Measurements from ENCODE around the gene THEM4.

DNA sequence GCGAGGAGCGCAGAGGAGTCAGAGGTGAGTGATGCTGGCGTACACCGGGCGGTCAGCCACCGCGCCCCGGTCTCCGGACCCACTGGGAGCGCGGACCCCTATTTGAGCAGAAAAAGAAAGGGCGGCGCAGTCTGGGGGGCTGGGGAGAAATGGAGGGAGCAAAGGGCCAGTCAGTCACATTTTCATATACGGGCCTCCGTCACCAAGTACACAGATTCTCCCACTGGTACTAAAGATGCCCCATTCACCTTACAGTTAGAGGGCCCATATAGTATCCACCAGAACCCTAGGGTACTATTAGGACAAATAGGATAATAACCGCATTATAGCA lies 70.3 kb downstream of the THEM4 start:
- TF ChIP-seq, protein P1, sequence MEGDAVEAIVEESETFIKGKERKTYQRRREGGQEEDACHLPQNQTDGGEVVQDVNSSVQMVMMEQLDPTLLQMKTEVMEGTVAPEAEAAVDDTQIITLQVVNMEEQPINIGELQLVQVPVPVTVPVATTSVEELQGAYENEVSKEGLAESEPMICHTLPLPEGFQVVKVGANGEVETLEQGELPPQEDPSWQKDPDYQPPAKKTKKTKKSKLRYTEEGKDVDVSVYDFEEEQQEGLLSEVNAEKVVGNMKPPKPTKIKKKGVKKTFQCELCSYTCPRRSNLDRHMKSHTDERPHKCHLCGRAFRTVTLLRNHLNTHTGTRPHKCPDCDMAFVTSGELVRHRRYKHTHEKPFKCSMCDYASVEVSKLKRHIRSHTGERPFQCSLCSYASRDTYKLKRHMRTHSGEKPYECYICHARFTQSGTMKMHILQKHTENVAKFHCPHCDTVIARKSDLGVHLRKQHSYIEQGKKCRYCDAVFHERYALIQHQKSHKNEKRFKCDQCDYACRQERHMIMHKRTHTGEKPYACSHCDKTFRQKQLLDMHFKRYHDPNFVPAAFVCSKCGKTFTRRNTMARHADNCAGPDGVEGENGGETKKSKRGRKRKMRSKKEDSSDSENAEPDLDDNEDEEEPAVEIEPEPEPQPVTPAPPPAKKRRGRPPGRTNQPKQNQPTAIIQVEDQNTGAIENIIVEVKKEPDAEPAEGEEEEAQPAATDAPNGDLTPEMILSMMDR (IDR thresholded peaks at IDR 0.05): no peak
- no peak for TF ChIP-seq POLR2A (IDR thresholded peaks at IDR 0.05)

Data from heart left ventricle (tissue), 13 donors.